T-helper 2 cell treated with Interferon-gamma antibody and Interleukin-4, amounts not matched to agents 5 μg/mL and 100 μg/mL, for 36 hours (primary cell): ENCODE results near the gene BMPR1B.
"Not testable (repeated sequence)": the region's sequence is repeated elsewhere in the genome, so short reads cannot be mapped to it uniquely, and the experiment has no call there.

Experiments
- DNase-seq: peaks from one replicate; pipeline ENCODE4 v3.0.0; 2021; ENCODE audit warnings: low spot score
- H3K27ac Mint-ChIP-seq: one replicate; pipeline ENCODE4 v1.8.0; 2021; ENCODE audit warnings: mild to moderate bottlenecking, mixed read lengths
- H3K27me3 Mint-ChIP-seq: one replicate; pipeline ENCODE4 v1.8.0; 2021; ENCODE audit warnings: low read depth, mixed read lengths
- H3K36me3 Mint-ChIP-seq: one replicate; pipeline ENCODE4 v1.8.0; 2021; ENCODE audit warnings: low read depth, mixed read lengths
- H3K4me1 Mint-ChIP-seq: one replicate; pipeline ENCODE4 v1.8.0; 2021; ENCODE audit warnings: low read depth, mixed read lengths
- H3K4me3 Mint-ChIP-seq: one replicate; pipeline ENCODE4 v1.8.0; 2022; ENCODE audit warnings: mild to moderate bottlenecking, moderate library complexity, mixed read lengths
- H3K9me3 Mint-ChIP-seq: one replicate; pipeline ENCODE4 v1.8.0; 2021; ENCODE audit warnings: mixed read lengths

Gene BMPR1B

GRCh38 chr4:95170176-95170575 lies 412.4 kb downstream of the BMPR1B start:
- no peaks in the 10 kb centered on the region for H3K27me3 Mint-ChIP-seq
- H3K27ac Mint-ChIP-seq: no peak overlapping the region
- no peak for DNase-seq
- H3K4me1 Mint-ChIP-seq: peaks cover 16% of the 10 kb centered on the region
- no peaks in the 10 kb centered on the region for H3K36me3 Mint-ChIP-seq
- no peaks in the 10 kb centered on the region for H3K9me3 Mint-ChIP-seq
- H3K4me3 Mint-ChIP-seq: no peak overlapping the region

GRCh38 chr4:95171377-95171776 lies 413.6 kb downstream of the BMPR1B start:
- peaks cover 11% of the 10 kb centered on the region for H3K4me1 Mint-ChIP-seq
- not testable (repeated sequence) for H3K27me3 Mint-ChIP-seq, H3K36me3 Mint-ChIP-seq, H3K9me3 Mint-ChIP-seq, H3K27ac Mint-ChIP-seq, DNase-seq, H3K4me3 Mint-ChIP-seq

- no peaks in the 10 kb centered on the region for H3K36me3 Mint-ChIP-seq
- DNase-seq: no peak
- H3K27me3 Mint-ChIP-seq: no peaks in the 10 kb centered on the region
- no peak overlapping the region for H3K27ac Mint-ChIP-seq
- peaks cover 10% of the 10 kb centered on the region for H3K9me3 Mint-ChIP-seq
- H3K4me1 Mint-ChIP-seq: peaks cover 11% of the 10 kb centered on the region
- no peak overlapping the region for H3K4me3 Mint-ChIP-seq
Observed at GRCh38 chr4:95178938-95179337, 421.2 kb downstream of the BMPR1B start.

- peaks cover 11% of the 10 kb centered on the region for H3K4me1 Mint-ChIP-seq
- H3K36me3 Mint-ChIP-seq: no peaks in the 10 kb centered on the region
- no peak for DNase-seq
- no peak overlapping the region for H3K4me3 Mint-ChIP-seq
- peaks cover 10% of the 10 kb centered on the region for H3K9me3 Mint-ChIP-seq
- H3K27me3 Mint-ChIP-seq: no peaks in the 10 kb centered on the region
- no peak overlapping the region for H3K27ac Mint-ChIP-seq
Observed at GRCh38 chr4:95180531-95181242, 422.9 kb downstream of the BMPR1B start.

DNA sequence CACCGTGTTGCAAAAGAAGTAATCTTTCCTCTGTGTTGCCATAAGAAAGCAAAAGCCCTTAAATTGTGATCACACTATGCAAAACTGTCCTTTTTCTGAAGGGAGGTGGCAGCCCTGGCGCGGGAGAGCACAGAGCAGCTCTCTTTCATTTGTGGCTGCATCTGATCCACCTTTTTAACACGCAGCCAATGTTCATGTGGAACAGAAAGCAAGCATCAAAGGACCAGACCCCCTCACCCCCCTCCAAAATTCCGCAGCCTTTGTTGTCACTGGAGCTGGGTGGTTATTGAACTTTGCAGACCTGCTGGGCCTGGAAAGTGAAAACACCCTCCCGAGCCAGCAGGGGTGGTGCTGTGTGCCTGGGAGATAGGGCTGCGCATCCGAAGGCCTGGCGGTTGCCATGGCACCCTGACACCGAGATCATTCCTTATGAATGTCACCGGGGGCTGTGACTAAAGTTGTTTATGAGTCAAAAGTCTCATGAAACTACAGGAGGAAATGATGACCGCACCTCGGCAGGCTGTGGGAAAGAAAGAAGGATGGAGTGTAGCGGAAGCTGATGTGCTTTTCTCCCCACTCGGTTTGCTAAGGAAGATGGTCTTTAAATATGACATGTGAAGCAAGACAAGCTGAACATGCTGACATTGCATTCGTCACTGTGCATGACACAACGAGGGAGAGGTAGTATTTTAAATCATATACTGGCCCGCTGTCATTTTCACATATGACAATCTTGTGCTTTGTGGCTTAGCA lies 423.7 kb downstream of the BMPR1B start:
- no peaks in the 10 kb centered on the region for H3K27me3 Mint-ChIP-seq
- H3K27ac Mint-ChIP-seq: no peak overlapping the region
- peaks cover 10% of the 10 kb centered on the region for H3K9me3 Mint-ChIP-seq
- peak overlapping the region; percentile 9 for H3K4me3 Mint-ChIP-seq
- peaks cover 11% of the 10 kb centered on the region for H3K4me1 Mint-ChIP-seq
- DNase-seq: peak; percentile 39
- H3K36me3 Mint-ChIP-seq: no peaks in the 10 kb centered on the region

DNA sequence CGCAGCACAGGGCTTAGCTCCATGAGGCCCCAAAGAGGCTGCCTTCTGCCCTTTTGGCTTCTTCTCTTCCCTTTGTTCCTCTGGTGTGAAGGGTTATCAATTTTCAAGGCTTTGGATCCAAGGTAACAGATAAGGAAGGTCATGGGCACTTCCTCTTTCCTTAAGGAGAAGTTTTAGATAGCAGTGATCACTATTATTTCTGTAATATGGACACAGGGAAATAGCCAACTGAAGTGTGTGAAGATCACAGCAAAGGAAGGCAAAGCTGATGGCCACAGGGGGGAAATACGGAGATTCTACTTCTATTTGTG lies 424.2 kb downstream of the BMPR1B start:
- no peaks in the 10 kb centered on the region for H3K36me3 Mint-ChIP-seq
- no peaks in the 10 kb centered on the region for H3K27me3 Mint-ChIP-seq
- peaks cover 11% of the 10 kb centered on the region for H3K4me1 Mint-ChIP-seq
- DNase-seq: no peak
- peaks cover 9% of the 10 kb centered on the region for H3K9me3 Mint-ChIP-seq
- H3K4me3 Mint-ChIP-seq: no peak overlapping the region
- H3K27ac Mint-ChIP-seq: no peak overlapping the region

DNA sequence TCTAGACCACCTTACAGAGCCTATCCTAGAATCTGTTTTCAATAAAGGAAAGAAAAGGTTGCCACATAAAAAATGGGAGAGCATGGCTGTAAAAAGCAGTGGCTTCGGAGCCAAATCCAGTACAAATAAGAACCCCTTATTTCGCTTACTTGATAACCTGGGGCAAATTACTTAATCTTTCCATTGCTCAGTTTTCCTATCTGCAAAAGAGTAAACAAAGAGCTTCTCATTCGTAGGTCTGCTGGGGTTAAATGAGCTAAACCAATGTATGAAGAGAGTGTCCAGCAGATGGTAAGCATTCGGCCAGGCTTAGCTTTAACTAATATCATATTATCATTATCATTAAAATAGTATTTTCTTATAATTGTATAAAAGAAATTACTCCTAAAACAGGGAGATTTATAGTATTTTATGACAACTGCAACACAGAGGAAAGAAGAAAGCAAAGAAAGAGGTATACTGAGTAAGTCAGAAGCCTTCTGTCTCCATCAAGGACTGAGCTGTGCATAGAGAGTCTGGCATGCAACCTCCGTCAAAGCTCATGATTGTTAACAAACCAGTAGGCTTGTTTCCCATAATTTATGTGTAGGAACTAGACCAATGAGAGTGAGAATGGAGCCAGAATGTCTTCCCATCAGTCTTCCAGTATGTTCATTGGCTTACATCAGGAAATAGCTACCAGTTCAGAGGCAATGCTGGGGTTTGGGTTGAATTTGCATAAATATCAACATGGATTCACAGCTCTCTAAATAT lies 426.1 kb downstream of the BMPR1B start:
- no peaks in the 10 kb centered on the region for H3K27me3 Mint-ChIP-seq
- no peak for DNase-seq
- H3K9me3 Mint-ChIP-seq: peaks cover 5% of the 10 kb centered on the region
- peaks cover 16% of the 10 kb centered on the region for H3K4me1 Mint-ChIP-seq
- no peak overlapping the region for H3K27ac Mint-ChIP-seq
- H3K36me3 Mint-ChIP-seq: no peaks in the 10 kb centered on the region
- no peak overlapping the region for H3K4me3 Mint-ChIP-seq

- Mint-ChIP-seq H3K4me1 (peaks cover 16% of the 10 kb centered on the region), H3K27ac (no peak overlapping the region), H3K4me3 (no peak overlapping the region), H3K27me3 (no peaks in the 10 kb centered on the region), H3K9me3 (no peaks in the 10 kb centered on the region), H3K36me3 (no peaks in the 10 kb centered on the region)
- DNase-seq: no peak
Observed at GRCh38 chr4:95186666-95187065, 428.9 kb downstream of the BMPR1B start.

- Mint-ChIP-seq H3K36me3 (no peaks in the 10 kb centered on the region), H3K27ac (no peak overlapping the region), H3K27me3 (no peaks in the 10 kb centered on the region), H3K4me3 (no peak overlapping the region), H3K9me3 (no peaks in the 10 kb centered on the region), H3K4me1 (peaks cover 16% of the 10 kb centered on the region)
- DNase-seq: no peak
Observed at GRCh38 chr4:95188701-95189370, 431.1 kb downstream of the BMPR1B start.

DNA sequence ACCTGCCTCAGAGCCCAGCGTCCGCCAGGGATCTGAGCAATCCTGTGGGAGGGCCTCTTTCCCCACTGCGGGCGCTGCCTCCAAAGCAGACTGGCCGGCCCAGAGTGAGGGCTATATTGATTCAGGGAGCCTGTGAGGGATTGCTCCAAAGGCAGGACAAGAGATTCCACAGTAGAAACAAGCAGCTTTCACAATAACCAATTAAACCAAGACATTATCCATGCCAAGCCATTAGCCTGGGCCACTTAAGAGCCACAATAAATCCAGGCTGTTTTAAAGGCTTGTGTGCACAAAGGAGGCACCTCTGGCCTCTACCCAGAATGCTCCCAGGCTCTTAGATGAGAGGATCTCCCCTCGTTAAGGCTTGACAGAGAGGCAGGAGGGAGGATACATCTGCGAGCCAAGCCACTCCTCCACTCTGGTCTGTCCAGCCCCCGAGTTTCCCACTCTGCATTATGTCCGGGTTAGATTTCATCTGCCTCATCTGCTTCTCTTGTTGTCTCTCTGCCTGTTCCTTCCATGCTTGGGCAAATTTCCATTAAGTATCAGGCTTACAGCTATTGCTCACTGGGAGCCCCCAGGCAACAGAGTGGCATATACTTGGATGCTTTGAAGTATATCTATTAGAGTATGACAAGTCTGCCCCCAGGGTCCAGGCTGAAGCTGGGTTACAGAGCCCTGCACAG lies 433.1 kb downstream of the BMPR1B start:
- no peak for DNase-seq
- Mint-ChIP-seq H3K27ac (no peak overlapping the region), H3K36me3 (no peaks in the 10 kb centered on the region), H3K4me3 (no peak overlapping the region), H3K27me3 (no peaks in the 10 kb centered on the region), H3K9me3 (no peaks in the 10 kb centered on the region), H3K4me1 (peaks cover 16% of the 10 kb centered on the region)

GRCh38 chr4:95191537-95191936 lies 433.8 kb downstream of the BMPR1B start:
- peaks cover 16% of the 10 kb centered on the region for H3K4me1 Mint-ChIP-seq
- no peak for DNase-seq
- H3K36me3 Mint-ChIP-seq: no peaks in the 10 kb centered on the region
- H3K27me3 Mint-ChIP-seq: no peaks in the 10 kb centered on the region
- no peak overlapping the region for H3K27ac Mint-ChIP-seq
- no peak overlapping the region for H3K4me3 Mint-ChIP-seq
- no peaks in the 10 kb centered on the region for H3K9me3 Mint-ChIP-seq

DNA sequence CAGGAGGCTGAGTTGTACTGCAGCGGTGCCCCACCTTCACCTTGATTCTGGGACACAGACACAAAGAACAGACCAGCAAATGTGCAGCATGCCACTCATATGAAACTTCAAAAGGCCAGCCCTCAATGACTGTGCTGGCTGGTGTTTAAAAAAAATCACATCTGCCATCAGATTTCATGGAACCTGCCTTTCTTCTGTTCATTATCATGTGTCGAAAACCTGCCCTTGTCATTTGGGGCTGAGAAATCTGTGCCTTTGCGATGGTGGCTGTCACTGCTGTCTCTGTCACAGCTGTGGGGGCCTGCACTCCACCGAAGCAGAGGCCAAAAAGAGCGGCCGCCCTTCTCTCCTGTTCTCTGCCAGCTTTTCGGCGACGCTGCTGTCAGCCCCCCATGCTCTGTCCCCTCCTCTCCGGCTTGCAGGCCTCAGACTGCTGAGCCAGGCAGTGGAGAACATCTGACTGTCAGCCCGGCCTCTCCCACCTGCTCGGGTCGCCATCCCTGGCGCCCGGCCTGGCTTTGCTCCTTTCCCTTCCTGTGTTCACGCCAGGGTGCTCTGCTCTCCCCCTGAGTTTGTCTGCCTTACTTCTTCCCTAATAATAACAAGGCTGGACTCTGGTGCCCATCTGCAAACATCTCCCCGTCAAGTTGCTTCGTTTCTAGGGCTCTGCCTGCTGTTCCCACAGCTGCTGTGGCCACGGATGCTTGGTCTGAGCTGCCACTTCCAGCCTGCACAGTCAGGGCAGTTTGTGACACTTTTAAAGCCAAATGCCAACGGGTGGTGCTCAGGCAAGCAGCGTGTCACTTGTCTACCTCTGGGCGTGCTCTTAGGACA lies 435.9 kb downstream of the BMPR1B start:
- DNase-seq: no peak
- H3K4me1 Mint-ChIP-seq: peaks cover 13% of the 10 kb centered on the region
- H3K9me3 Mint-ChIP-seq: no peaks in the 10 kb centered on the region
- no peaks in the 10 kb centered on the region for H3K36me3 Mint-ChIP-seq
- H3K4me3 Mint-ChIP-seq: no peak overlapping the region
- H3K27ac Mint-ChIP-seq: no peak overlapping the region
- no peaks in the 10 kb centered on the region for H3K27me3 Mint-ChIP-seq

- no peak for DNase-seq
- Mint-ChIP-seq H3K27me3 (no peaks in the 10 kb centered on the region), H3K27ac (no peak overlapping the region), H3K9me3 (no peaks in the 10 kb centered on the region), H3K36me3 (no peaks in the 10 kb centered on the region), H3K4me1 (peaks cover 3% of the 10 kb centered on the region), H3K4me3 (no peak overlapping the region)
Observed at GRCh38 chr4:95197353-95197752, 439.6 kb downstream of the BMPR1B start.
